Panc1 (cell line): ENCODE data around the gene NAA60.

Experiments used
- CTCF ChIP-seq: fragments of 450-650 bp; IDR thresholded peaks from 2 replicates; pipeline ENCODE4 v1.5.1; 2017; ENCODE audit warnings: mild to moderate bottlenecking
- POLR2AphosphoS5 ChIP-seq: IDR thresholded peaks from 2 replicates; pipeline ENCODE4 v1.6.1; 2012; ENCODE audit warnings: mild to moderate bottlenecking, low read depth, low read length, moderate library complexity
- REST ChIP-seq, 2 experiments: IDR thresholded peaks; 2 replicates each; pipeline ENCODE4 v1.6.1; 2011 to 2012; ENCODE audit warnings: low read depth in 2 of 2, control low read depth in 1 of 2, low read length in 1 of 2, mild to moderate bottlenecking in 1 of 2, moderate library complexity in 1 of 2; ENCODE audit not compliant: insufficient read depth in 1 of 2
- SIN3A ChIP-seq: IDR thresholded peaks from 2 replicates; pipeline ENCODE4 v1.6.1; 2012; ENCODE audit warnings: low read depth, mild to moderate bottlenecking, low read length, moderate library complexity, borderline replicate concordance; ENCODE audit not compliant: insufficient read depth
- TCF7L2 ChIP-seq: IDR thresholded peaks from 2 replicates; pipeline ENCODE4 v1.6.1; 2011; ENCODE audit warnings: mild to moderate bottlenecking, low read depth, low read length, inconsistent platforms

GRCh38 chr16:3478242-3478925 lies 34.9 kb downstream of the NAA60 start:
- TF ChIP-seq CTCF (no peak), SIN3A (no peak), POLR2AphosphoS5 (no peak), TCF7L2 (no peak), REST (IDR thresholded peaks at IDR 0.05; ENCODE audit: insufficient read depth in 1 of 2, low read depth in 2 of 2, low read length in 1 of 2) (no peak)
